HepG2 (cell line): ENCODE measurements around the gene TOX4. TPM values are rescaled to one million over a fixed set of nuclear protein-coding genes. Genes with fewer than 3 reads are reported as not detected.

Experiments used
- ATF7 ChIP-seq, 2 experiments: fragments of 450-650 bp in 1 of 2; sonication (generic) in 1 of 2; formaldehyde crosslinking in 1 of 2; IDR thresholded peaks; 2 replicates each; pipeline versions ENCODE4 v1.4.0 to v1.6.1; 2016 to 2020; ENCODE audit warnings: antibody characterized with exemption in 1 of 2, mild to moderate bottlenecking in 1 of 2, missing genetic modification reagents in 1 of 2
- CAMTA2 ChIP-seq: sonication (generic); formaldehyde crosslinking; IDR thresholded peaks from 2 replicates; pipeline ENCODE4 v1.4.0; 2020; ENCODE audit warnings: mild to moderate bottlenecking, missing genetic modification reagents, borderline replicate concordance
- DPF2 ChIP-seq: sonication (generic); formaldehyde crosslinking; IDR thresholded peaks from 2 replicates; pipeline ENCODE4 v1.4.0; 2020; ENCODE audit warnings: mild to moderate bottlenecking, low read depth, missing genetic modification reagents, borderline replicate concordance
- FOXJ3 ChIP-seq: sonication (generic); formaldehyde crosslinking; IDR thresholded peaks from 2 replicates; pipeline ENCODE4 v1.4.0; 2020; ENCODE audit warnings: missing genetic modification reagents, mild to moderate bottlenecking, borderline replicate concordance
- FOXO1 ChIP-seq: sonication (generic); formaldehyde crosslinking; IDR thresholded peaks from 2 replicates; pipeline ENCODE4 v1.4.0; 2020; ENCODE audit warnings: missing genetic modification reagents
- NAIF1 ChIP-seq: sonication (generic); formaldehyde crosslinking; IDR thresholded peaks from 2 replicates; pipeline ENCODE4 v1.5.0; 2020; ENCODE audit warnings: mild to moderate bottlenecking, missing genetic modification reagents, borderline replicate concordance
- NCOR1 ChIP-seq: fragments of 200-600 bp; sonication (generic); IDR thresholded peaks from 2 replicates; pipeline ENCODE4 v1.7.0; 2017; ENCODE audit warnings: antibody characterized with exemption, low read length, borderline replicate concordance
- NFRKB ChIP-seq: fragments of 450-650 bp; IDR thresholded peaks from 2 replicates; pipeline ENCODE4 v1.6.1; 2017
- NR2F1 ChIP-seq, 2 experiments: fragments of 450-650 bp in 1 of 2; formaldehyde crosslinking in 1 of 2; IDR thresholded peaks; 2 replicates each; pipeline versions ENCODE4 v1.5.0 to v1.6.1; 2016 to 2020; ENCODE audit warnings: mild to moderate bottlenecking in 1 of 2, missing compliant biosample characterization in 1 of 2, missing genetic modification reagents in 1 of 2, moderate library complexity in 1 of 2
- RCOR2 ChIP-seq: IDR thresholded peaks from 2 replicates; pipeline ENCODE4 v1.6.1; 2016; ENCODE audit warnings: missing biosample characterization, missing genetic modification reagents
- RFXANK ChIP-seq: IDR thresholded peaks from 2 replicates; pipeline ENCODE4 v1.6.1; 2016
- SP1 ChIP-seq, 2 experiments: fragments of 450-650 bp in 1 of 2; sonication (generic) in 1 of 2; formaldehyde crosslinking in 1 of 2; IDR thresholded peaks; 2 replicates each; pipeline versions ENCODE4 v1.4.0 to v1.6.1; 2016 to 2020; ENCODE audit warnings: missing genetic modification reagents in 1 of 2
- TEAD3 ChIP-seq: optimal IDR thresholded peaks from 2 replicates; pipeline ENCODE3; 2016; ENCODE audit warnings: borderline replicate concordance
- THYN1 ChIP-seq: sonication (generic); formaldehyde crosslinking; IDR thresholded peaks from 2 replicates; pipeline ENCODE4 v1.8.1; 2023; ENCODE audit warnings: low read depth, mild to moderate bottlenecking, moderate library complexity, missing genetic modification reagents, borderline replicate concordance
- ZGPAT ChIP-seq: IDR thresholded peaks from 2 replicates; pipeline ENCODE4 v1.6.1; 2016; ENCODE audit warnings: mild to moderate bottlenecking
- ZNF253 ChIP-seq: sonication (generic); formaldehyde crosslinking; IDR thresholded peaks from 2 replicates; pipeline ENCODE4 v1.8.0; 2022; ENCODE audit warnings: mild to moderate bottlenecking, missing genetic modification reagents, borderline replicate concordance
- polyA plus RNA-seq, 8 experiments: library from polyadenylated mRNA; depleted of rRNA in 3 of 8; stranded (reverse) in 7 of 8; unstranded in 1 of 8; fragments of >200 nt; fragmentation: Illumina TruSeq in 4 of 8; extraction: Trizol in 4 of 8; gene quantifications; 2 replicates each; pipeline versions ENCODE4 v1.2.1 to v1.2.3, GENCODE V29; 2011 to 2016; ENCODE audit warnings: low read depth in 4 of 8, missing spikeins in 1 of 8, mixed read lengths in 1 of 8; ENCODE audit not compliant: insufficient read depth in 1 of 8
- total RNA-seq, 5 experiments: library from RNA; depleted of rRNA; stranded (reverse); fragments of >200 nt; fragmentation: Illumina TruSeq; extraction: Trizol; gene quantifications; 2 replicates each; pipeline ENCODE4 v1.2.3, GENCODE V29; 2016; ENCODE audit warnings: low read depth in 1 of 5
- TF ChIP-seq, protein P1 (sequence below): sonication (generic); formaldehyde crosslinking; IDR thresholded peaks from 2 replicates; pipeline ENCODE4 v1.4.0; 2020; ENCODE audit warnings: missing genetic modification reagents
- TF ChIP-seq, protein P2 (sequence below): IDR thresholded peaks from 2 replicates; pipeline ENCODE4 v1.4.0; 2020; ENCODE audit warnings: mild to moderate bottlenecking, missing genetic modification reagents

The TOX4 gene
- total and polyA plus RNA-seq, 2 of the 13 experiments (the other 11 are each of a cell fraction or from before 2014, with no cell fraction given) = 71.8 to 163 TPM

- TF ChIP-seq, protein P1, sequence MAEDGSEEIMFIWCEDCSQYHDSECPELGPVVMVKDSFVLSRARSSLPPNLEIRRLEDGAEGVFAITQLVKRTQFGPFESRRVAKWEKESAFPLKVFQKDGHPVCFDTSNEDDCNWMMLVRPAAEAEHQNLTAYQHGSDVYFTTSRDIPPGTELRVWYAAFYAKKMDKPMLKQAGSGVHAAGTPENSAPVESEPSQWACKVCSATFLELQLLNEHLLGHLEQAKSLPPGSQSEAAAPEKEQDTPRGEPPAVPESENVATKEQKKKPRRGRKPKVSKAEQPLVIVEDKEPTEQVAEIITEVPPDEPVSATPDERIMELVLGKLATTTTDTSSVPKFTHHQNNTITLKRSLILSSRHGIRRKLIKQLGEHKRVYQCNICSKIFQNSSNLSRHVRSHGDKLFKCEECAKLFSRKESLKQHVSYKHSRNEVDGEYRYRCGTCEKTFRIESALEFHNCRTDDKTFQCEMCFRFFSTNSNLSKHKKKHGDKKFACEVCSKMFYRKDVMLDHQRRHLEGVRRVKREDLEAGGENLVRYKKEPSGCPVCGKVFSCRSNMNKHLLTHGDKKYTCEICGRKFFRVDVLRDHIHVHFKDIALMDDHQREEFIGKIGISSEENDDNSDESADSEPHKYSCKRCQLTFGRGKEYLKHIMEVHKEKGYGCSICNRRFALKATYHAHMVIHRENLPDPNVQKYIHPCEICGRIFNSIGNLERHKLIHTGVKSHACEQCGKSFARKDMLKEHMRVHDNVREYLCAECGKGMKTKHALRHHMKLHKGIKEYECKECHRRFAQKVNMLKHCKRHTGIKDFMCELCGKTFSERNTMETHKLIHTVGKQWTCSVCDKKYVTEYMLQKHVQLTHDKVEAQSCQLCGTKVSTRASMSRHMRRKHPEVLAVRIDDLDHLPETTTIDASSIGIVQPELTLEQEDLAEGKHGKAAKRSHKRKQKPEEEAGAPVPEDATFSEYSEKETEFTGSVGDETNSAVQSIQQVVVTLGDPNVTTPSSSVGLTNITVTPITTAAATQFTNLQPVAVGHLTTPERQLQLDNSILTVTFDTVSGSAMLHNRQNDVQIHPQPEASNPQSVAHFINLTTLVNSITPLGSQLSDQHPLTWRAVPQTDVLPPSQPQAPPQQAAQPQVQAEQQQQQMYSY (CRISPR knock-in tag) = peak; percentile 98
- TF ChIP-seq CAMTA2 (CRISPR knock-in tag) (no peak), DPF2 (CRISPR knock-in tag) (peak; percentile 80), FOXJ3 (CRISPR knock-in tag) (peak; percentile 77; the same call in 1 of the 2 replicates), ZGPAT (CRISPR knock-in tag) (peak; percentile 79), ATF7 (IDR thresholded peaks at IDR 0.05) (peak; percentile 67), ATF7 (CRISPR knock-in tag; IDR thresholded peaks at IDR 0.05) (peak; percentile 88; the same call in 1 of the 2 replicates), THYN1 (CRISPR knock-in tag) (0 out of 2 replicates have a peak, but pooled peaks have one; percentile 59), NR2F1 (CRISPR knock-in tag; IDR thresholded peaks at IDR 0.05) (0 out of 4 replicates have a peak, but pooled peaks of 1 of the 2 experiments have one; percentile 32), RCOR2 (peak; percentile 56; the same call in 1 of the 2 replicates), SP1 (IDR thresholded peaks at IDR 0.05) (no peak), SP1 (CRISPR knock-in tag; IDR thresholded peaks at IDR 0.05) (no peak), RFXANK (CRISPR knock-in tag) (peak; percentile 54; the same call in 1 of the 2 replicates), TEAD3 (CRISPR knock-in tag) (peak; percentile 85), NFRKB (no peak; the same call in 1 of the 2 replicates), NAIF1 (CRISPR knock-in tag) (0 out of 2 replicates have a peak, but pooled peaks have one; percentile 51), ZNF253 (CRISPR knock-in tag) (no peak), NCOR1 (peak; percentile 88), FOXO1 (CRISPR knock-in tag) (peak; percentile 82)
- TF ChIP-seq, protein P2, sequence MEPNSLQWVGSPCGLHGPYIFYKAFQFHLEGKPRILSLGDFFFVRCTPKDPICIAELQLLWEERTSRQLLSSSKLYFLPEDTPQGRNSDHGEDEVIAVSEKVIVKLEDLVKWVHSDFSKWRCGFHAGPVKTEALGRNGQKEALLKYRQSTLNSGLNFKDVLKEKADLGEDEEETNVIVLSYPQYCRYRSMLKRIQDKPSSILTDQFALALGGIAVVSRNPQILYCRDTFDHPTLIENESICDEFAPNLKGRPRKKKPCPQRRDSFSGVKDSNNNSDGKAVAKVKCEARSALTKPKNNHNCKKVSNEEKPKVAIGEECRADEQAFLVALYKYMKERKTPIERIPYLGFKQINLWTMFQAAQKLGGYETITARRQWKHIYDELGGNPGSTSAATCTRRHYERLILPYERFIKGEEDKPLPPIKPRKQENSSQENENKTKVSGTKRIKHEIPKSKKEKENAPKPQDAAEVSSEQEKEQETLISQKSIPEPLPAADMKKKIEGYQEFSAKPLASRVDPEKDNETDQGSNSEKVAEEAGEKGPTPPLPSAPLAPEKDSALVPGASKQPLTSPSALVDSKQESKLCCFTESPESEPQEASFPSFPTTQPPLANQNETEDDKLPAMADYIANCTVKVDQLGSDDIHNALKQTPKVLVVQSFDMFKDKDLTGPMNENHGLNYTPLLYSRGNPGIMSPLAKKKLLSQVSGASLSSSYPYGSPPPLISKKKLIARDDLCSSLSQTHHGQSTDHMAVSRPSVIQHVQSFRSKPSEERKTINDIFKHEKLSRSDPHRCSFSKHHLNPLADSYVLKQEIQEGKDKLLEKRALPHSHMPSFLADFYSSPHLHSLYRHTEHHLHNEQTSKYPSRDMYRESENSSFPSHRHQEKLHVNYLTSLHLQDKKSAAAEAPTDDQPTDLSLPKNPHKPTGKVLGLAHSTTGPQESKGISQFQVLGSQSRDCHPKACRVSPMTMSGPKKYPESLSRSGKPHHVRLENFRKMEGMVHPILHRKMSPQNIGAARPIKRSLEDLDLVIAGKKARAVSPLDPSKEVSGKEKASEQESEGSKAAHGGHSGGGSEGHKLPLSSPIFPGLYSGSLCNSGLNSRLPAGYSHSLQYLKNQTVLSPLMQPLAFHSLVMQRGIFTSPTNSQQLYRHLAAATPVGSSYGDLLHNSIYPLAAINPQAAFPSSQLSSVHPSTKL (CRISPR knock-in tag) = peak; percentile 87
Observed at GRCh38 chr14:21528381-21529348, 51.7 kb downstream of the TOX4 start (continued).
